Brain microvascular endothelial cell (primary cell): ENCODE data around the gene CEACAM3.

Source experiments
- DNase-seq: peaks from one replicate; pipeline ENCODE4 v3.0.0-alpha.2; 2020
- H3K27ac ChIP-seq: fragments of 250-450 bp; sonication (Bioruptor Pico); 2 replicates; pipeline ENCODE4 v1.5.1; 2020; ENCODE audit warnings: mild to moderate bottlenecking, moderate library complexity
- H3K27me3 ChIP-seq: fragments of 250-450 bp; sonication (Bioruptor Pico); replicated peaks from 2 replicates; pipeline ENCODE4 v1.5.1; 2020; ENCODE audit warnings: mild to moderate bottlenecking
- H3K36me3 ChIP-seq: fragments of 250-450 bp; sonication (Bioruptor Pico); replicated peaks from 2 replicates; pipeline ENCODE4 v1.5.1; 2020; ENCODE audit warnings: mild to moderate bottlenecking
- H3K4me3 ChIP-seq: 2 replicates; pipeline ENCODE4 v1.5.1; 2011; ENCODE audit warnings: low read depth, mild to moderate bottlenecking, control low read depth, low read length, moderate library complexity
- in situ Hi-C: cut with HindIII; loops from 2 replicates; pipeline ENCODE4 v1.10.0; 2017; ENCODE audit warnings: low sequenced_read_pairs, low pct_ligation_motif_present
- TF ChIP-seq, protein P1 (sequence below): IDR thresholded peaks from 2 replicates; pipeline ENCODE4 v1.5.1; 2011; ENCODE audit warnings: low read depth, mild to moderate bottlenecking, moderate library complexity, low read length, control low read depth, inconsistent platforms; ENCODE audit errors: missing control alignments

The CEACAM3 gene

GRCh38 chr19:41807176-41807575 is 10.8 kb downstream of the CEACAM3 start:
- no peak for DNase-seq
- in situ Hi-C loops: no loop called here
- Histone ChIP-seq H3K27me3 (no peaks in the 10 kb centered on the region), H3K4me3 (no peak overlapping the region), H3K36me3 (no peaks in the 10 kb centered on the region), H3K27ac (no peak overlapping the region)
- TF ChIP-seq, protein P1, sequence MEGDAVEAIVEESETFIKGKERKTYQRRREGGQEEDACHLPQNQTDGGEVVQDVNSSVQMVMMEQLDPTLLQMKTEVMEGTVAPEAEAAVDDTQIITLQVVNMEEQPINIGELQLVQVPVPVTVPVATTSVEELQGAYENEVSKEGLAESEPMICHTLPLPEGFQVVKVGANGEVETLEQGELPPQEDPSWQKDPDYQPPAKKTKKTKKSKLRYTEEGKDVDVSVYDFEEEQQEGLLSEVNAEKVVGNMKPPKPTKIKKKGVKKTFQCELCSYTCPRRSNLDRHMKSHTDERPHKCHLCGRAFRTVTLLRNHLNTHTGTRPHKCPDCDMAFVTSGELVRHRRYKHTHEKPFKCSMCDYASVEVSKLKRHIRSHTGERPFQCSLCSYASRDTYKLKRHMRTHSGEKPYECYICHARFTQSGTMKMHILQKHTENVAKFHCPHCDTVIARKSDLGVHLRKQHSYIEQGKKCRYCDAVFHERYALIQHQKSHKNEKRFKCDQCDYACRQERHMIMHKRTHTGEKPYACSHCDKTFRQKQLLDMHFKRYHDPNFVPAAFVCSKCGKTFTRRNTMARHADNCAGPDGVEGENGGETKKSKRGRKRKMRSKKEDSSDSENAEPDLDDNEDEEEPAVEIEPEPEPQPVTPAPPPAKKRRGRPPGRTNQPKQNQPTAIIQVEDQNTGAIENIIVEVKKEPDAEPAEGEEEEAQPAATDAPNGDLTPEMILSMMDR: no peak

GRCh38 chr19:41808663-41809566 is 12.5 kb downstream of the CEACAM3 start:
- no peak overlapping the region for H3K27ac ChIP-seq
- TF ChIP-seq, protein P1: no peak
- no peak for DNase-seq
- H3K27me3 ChIP-seq: no peaks in the 10 kb centered on the region
- no peak overlapping the region for H3K4me3 ChIP-seq
- H3K36me3 ChIP-seq: no peaks in the 10 kb centered on the region
- in situ Hi-C loops: no loop called here

DNA sequence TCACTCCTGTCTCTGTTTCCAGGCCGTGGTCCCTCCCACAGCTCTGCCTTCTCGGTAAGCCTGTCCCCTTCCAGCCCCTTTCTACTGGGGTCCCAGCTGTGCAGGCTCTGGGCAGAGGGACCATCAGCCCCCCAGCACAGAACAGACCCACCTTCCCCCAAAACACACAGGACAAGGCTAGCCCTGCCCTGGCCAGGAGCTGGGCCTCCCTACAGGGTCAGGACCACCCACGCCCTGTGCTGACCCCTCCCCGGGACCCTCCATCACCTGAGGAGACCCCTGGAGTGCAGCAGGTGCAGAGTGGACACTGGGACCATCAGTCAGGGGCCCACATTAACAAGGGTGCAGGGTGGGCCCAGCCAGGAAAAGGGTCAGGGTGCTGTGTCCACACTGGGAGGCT is 13.9 kb downstream of the CEACAM3 start:
- Histone ChIP-seq H3K27ac (no peak overlapping the region), H3K4me3 (no peak overlapping the region), H3K36me3 (no peaks in the 10 kb centered on the region), H3K27me3 (no peaks in the 10 kb centered on the region)
- DNase-seq: no peak
- in situ Hi-C loops: no loop called here
- TF ChIP-seq, protein P1: no peak

DNA sequence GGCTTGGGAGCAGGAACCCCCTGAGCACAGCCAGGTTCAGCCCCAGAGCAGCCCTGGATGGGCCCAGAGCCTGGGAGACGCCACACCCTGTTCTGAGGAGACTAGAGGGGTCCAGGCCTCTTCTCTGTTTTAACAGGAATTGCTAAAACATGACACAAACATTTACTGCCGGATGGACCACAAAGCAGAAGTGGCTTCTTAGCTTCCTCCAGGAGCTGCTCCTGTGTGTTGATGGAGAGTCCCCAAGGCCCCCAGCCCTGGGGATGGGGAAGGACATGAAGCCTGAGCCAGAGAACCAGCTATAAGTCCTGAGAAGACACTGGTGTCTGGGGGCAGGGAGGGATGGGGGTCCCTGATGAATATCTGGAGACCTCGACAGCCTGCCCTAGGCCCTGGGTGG is 14.6 kb downstream of the CEACAM3 start:
- Histone ChIP-seq H3K4me3 (no peak overlapping the region), H3K27me3 (no peaks in the 10 kb centered on the region), H3K36me3 (no peaks in the 10 kb centered on the region), H3K27ac (no peak overlapping the region)
- TF ChIP-seq, protein P1: no peak
- DNase-seq: no peak
- in situ Hi-C loops: no loop called here

DNA sequence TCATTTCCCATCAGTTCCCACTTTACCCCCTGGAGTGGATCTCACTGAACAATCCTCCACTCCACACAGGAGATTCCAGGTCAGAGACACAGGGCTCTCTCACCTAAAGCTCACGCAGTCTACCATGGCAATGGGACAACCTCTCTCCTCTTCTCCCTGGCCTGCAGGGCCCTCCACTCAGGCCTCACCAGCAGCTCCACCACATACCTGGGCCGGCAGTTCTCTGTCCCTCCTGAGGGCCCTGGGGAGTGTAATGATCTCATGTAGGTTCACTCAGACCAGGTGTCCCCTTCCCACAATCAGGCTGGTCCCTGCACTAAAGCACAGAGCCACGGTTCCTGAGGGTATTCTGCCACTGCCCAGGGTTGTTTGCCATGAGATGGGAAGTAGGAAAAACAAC is 15.6 kb downstream of the CEACAM3 start:
- in situ Hi-C loops: no loop called here
- TF ChIP-seq, protein P1: no peak
- H3K27me3 ChIP-seq: no peaks in the 10 kb centered on the region
- H3K27ac ChIP-seq: no peak overlapping the region
- DNase-seq: no peak
- H3K4me3 ChIP-seq: no peak overlapping the region
- H3K36me3 ChIP-seq: no peaks in the 10 kb centered on the region
